HG02763 (cell line): Measurements from ENCODE around the gene BTBD3.

Source experiments
- ATAC-seq: cut with Tn5 transposase; IDR thresholded peaks from one replicate; pipeline ENCODE4 v1.9.1; 2021; ENCODE audit warnings: mild to moderate bottlenecking, moderate library complexity; ENCODE audit not compliant: unreplicated experiment

The BTBD3 gene

DNA sequence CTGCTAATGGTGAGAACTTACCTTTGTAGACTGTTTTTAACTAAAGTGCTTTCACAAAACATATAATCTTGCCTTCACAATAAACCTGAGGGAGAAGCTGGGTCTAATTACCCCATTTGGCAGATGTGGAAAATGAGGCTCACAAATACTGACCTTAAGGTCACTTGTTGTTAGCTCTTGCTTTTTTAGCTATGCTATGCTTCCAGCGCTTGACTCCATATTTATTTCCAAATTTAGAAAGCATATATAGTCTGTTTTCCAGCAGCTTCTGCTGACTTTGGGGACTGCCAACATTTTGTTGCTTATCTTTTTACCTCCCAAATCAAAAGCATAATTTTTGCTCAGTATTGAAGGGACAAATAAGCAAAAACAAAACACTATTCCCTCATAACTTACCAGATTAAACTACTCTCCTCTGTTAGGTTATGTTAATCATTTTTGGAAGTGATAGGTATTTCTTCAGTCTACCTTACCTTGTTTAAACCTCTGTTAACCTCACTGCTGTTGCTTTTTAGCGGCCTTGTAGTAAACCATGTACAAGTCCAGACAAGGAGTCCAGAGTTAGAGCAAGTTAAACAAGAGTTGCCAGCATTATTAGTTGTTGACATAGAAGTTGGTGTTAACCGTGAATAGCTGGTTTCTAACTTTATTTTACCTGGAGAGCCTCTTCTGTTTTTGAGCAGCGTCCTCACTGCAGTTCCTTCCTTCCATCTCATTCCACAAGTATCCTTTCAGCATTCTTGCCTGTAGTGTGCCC, 4.9 kb upstream of the BTBD3 start:
- ATAC-seq: no peak

DNA sequence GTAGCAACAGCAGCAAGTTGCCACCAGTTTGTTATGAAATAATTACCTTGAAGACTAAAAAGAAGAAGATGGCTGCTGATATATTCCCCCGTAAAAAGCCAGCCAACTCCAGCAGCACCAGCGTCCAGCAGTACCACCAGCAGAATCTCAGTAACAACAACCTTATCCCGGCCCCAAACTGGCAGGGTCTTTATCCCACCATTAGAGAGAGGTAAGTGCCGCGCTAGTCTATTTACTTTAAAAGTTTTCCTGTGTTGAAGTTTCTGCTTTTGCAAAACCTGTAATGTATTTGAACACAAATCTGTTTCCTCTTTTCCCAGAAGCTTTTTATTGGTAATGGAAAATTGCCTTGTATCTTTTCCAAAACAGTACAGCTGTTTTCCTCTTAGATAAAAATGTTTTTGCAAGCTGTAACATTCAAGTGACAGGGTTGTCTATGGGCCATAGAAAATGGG, 725 bp downstream of the BTBD3 start:
- no peak for ATAC-seq

DNA sequence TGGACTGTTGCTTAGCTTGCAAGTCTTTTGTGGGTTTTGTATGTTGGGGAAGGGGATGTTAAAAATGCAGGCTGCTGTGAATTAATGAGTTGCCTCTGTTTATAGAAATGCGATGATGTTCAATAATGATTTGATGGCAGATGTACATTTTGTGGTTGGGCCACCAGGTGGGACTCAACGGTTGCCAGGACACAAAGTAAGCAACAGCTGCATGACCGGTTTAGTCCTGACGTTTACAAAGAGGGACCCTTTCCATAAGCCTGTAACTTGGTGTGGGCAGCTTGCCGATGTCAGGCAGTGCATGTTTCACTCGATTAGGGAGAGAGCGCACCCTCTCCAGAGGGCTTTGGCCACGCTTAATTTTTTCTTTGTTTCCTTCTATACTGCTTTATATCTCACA, 1.3 kb downstream of the BTBD3 start:
- ATAC-seq: no peak

DNA sequence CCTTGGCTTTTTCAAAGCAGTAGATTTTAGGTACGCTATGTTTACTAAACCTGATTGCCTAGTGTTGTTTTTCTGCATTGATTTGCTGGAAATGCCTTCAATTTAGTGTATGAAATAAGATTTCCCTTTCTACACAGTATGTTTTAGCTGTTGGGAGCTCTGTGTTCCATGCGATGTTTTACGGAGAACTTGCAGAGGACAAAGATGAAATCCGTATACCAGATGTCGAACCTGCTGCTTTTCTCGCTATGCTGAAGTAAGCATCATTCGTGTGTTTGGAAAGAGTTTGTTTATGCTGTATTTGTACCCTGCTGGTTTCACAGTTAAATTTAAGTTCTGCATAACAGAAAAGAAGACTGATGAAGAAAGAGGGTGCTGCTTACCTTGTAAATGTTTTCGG, 1.9 kb downstream of the BTBD3 start:
- ATAC-seq: no peak

DNA sequence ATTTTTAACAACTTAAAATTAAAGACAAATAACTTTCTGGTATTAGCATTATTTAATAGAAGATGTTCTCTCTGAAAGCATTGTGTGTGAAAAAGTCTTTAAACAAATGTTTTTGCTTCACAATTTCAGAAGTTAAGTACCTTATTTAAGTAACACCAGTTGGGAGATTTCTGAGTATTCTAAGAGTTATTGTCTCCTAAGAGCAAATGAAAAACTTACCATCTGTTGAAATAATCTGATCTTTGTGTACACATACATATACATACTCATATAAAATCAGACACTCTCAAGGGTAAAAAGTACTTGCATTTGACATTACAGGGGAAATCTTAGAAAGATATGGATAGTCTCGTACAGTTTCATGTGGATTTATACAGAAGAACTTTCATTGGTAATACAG, 2.4 kb downstream of the BTBD3 start:
- no peak for ATAC-seq

DNA sequence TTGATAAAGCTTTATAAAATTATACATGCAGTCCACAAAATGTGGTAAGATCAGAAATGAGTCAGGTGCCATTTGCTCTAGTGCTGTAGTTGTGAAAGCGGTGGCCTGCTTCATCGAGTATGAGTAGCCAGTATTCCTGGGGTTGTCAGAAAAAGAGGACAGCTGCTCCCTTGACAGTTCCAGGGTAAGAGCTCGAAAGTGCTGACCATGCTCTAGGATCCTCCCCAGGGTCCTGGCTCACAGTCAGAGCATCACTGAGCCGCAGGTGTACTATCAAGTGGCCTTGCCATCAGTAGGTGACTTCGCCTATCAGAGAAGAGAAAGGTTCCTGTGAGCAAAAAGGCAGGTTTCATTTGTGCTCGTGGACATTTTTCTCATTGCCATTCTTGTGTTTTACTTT, 3.6 kb downstream of the BTBD3 start:
- ATAC-seq: no peak

DNA sequence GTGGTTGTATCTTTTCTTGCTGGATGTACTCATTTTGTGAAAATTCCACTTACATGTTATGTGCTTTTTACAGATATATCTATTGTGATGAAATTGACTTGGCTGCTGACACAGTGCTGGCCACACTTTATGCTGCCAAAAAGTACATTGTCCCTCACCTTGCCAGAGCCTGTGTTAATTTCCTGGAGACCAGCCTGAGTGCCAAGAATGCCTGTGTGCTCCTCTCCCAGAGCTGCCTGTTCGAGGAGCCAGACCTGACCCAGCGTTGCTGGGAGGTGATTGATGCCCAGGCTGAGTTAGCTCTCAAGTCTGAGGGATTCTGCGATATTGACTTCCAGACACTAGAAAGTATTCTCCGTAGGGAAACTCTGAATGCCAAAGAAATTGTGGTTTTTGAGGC, 4.9 kb downstream of the BTBD3 start:
- no peak for ATAC-seq

DNA sequence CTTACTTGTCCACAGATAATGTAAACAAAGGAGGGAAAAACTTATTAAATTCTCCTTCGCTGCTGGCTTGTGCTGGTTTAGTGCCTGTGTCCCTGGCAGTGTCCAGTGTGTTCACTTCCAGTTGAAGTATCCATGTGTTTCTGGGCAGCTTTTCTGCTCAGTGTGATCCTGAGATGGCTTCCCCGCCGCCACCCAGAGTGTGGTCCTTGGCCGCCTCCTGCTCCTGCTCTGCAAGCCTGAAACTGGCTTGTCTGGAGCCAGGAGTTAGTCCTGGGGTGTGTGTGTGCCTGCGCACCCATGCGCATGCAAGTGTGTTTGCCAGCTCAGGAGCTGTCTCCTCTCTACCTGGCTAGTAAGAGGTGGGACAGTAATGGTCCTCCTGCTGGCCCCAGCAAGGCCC, 7.2 kb downstream of the BTBD3 start:
- ATAC-seq: no peak

DNA sequence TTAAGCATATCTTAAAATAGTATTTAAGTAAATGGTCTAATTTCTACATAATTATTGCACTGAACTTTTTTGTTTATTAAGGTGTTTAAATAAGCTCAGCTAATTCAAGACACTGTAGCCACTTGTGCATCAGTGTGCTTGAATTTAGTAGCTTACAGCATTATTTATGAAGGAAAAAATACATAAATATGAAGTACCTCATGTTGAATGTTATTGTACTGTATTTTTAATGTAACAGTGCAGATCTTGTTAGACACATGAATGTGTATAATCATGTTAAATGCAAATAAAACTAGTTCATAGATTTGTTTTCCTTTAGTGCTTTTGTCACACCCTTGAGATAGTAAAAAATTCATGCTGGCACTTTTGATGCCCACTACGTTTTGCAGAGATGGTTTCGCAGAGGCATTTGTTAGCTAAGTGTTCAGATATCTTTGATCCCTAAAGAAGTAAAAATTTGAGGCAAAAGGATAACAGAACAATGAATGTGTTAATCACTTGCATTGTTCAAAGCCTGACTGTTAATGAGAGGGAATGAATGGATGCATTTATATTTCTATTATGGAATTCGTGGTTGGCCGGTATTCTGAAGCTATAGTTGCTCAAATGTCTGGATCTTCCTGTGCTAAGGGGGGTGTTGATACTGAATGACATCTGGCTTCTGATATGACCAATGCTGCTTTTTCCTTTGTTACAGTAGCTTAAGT, 8.8 kb downstream of the BTBD3 start:
- ATAC-seq: no peak

DNA sequence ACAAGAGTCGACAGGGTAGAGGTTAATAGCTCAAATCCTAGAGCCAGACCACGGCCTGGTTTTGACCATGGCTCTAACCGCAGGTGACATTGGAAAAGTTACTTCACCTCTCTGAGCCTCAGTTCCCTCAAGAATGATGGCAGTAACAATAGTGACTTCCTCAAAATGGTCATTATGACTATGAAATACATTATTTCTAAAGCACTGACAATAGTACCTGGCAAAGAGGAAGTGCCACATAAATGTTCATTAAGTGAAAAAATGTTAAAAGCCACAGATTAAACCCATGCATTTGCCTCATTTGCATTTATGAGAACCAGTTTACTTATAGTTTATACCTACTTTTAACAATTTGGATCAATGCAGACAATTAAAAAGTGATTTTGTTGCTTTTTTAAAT, 12.3 kb downstream of the BTBD3 start:
- no peak for ATAC-seq

DNA sequence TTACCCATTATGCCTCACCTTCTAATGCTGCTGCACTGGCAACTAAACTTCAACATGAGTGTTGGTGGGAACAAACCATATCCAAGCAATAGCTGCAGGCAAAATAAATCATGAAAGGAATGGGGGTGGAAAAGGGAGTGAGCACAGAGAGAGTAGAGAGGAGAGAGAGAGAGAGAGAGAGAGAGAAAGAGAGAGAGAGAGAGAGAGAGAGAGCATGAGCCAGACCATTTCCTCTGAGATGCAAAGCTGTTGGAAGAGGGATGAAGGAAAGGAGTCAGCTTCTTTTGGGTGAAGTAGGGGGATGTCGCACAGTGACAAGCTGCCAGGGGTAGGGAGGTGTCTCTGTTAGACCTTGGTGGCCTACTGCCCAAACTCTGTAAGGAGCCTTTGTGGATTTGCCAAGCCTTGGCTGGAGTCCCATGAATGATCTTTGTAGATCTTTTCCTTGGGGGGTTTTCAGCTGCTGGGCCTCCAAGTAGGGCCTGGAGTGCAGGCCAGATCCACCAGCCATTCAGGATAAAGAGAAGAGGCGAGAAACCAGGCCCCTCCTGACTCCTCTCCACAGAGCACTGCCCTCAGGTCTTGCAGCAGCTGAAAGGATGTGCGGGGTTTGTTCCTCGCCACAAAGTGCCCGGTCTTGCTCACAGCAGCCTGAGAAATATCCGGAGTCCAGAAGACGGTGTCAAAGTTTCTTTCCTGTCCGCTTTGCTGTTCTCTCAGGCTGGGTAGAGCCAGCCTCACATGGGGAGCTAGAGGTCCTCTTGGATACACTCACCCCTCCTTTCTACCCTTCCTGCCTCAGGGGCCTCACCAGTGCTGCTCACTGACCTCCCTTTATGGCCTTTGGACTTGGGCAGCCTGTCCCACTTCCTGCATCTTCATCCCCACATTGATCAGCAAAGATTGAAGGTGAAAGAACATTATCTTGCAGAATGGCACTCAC, 17.8 kb downstream of the BTBD3 start:
- no peak for ATAC-seq

DNA sequence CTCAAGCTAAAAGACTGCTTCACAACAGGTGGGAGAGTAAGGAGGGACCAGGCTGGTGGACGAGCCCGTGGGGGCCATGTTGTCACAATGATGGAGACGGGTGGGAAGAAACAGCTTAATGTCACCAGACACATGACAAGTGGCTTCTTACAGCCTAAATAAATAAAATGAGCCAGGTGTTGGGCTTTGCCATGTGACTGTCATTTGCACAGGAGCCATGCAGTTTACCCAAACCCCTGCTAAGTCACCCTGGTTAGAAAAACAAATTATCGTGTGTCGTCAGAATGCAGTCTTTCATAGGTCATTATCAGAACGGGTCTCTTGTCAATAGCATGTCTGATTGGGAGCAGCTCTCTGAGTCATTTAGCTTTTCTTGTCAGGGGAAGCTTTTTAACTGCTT, 18.5 kb downstream of the BTBD3 start:
- no peak for ATAC-seq

DNA sequence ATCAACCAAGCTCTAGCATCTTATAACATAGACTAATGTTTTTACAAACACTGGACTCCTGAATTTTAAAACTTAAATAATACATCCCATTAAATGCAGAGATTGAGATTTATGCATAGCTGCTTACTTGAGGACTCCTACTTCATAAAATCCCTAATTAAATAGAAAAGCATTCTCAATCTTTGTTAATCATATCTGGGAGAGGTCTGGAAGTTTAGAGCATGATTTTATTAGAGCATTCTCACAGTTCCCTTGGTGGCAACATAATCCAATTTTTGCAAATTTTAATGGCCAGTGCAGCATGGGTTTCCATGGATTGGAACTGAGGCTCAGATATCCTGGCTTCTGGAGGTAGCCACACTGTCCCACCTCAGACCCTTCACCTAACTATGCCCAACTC, 19.5 kb downstream of the BTBD3 start:
- ATAC-seq: no peak

DNA sequence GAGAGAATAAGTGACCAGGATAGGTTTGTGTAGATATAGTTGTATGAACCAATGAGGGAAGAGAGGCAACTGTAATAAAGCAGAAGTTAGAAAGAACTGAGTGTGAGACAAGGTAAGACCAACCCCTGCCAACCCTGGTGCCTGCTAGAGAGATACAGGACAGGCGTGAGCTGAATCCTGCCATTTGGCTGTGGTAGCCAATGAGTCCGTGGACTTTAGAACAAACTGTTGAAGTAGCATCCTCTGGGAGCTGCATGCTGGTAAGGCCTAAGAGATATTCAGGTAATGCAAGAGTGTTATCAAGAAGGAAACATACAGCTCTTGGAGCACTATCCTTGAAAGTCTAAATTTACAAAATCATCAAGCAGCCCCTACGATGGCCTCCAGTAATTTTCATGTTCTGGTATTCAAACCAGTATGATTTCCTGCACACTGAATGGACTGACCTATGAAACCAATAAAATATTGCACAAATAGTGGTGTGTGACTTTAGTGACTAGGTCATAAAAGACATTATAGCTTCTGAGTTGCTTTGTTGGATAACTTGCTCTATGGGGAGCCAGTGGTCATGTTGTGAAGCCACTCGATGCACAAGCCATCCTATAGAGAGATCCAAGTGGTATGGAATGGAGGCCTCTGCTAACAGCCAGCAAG, 24.0 kb downstream of the BTBD3 start:
- no peak for ATAC-seq

DNA sequence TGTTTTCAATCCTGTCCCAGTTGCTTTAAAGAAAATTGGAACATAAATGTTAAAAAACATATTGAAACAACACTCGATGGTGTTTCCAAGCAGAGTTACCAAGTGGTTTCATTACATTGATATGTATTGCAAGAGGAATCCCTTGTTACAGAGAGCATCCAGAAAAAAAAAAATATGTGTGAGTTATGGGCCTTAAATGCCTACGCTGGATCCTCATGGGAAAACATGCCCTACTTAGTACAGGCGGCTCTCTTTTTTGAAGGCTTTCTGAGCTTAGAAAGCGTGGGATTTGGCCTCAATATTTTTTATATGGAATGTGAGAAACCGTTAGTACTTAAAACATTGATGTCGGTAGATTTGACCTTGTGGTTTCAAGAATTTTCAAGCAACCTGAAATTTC, 26.1 kb downstream of the BTBD3 start:
- no peak for ATAC-seq

DNA sequence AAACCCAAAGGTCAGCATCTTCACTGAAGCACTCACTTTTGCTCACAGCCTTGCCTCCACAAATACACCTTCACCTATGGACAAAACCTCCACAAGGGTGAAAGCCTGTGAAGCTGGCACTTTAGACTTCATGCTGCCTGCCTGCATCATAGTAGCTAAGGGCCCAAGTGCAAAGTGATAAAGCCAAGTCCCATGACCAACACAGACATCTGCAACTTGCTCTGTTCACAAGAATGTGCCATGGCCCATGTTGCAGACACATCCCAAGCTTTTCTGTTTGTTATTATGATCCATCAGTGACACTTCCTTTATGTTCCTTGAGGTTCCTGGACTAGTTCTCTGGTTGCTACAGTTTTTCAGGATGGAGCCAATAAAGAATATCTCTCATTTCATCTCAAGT, 31.1 kb downstream of the BTBD3 start:
- ATAC-seq: no peak

DNA sequence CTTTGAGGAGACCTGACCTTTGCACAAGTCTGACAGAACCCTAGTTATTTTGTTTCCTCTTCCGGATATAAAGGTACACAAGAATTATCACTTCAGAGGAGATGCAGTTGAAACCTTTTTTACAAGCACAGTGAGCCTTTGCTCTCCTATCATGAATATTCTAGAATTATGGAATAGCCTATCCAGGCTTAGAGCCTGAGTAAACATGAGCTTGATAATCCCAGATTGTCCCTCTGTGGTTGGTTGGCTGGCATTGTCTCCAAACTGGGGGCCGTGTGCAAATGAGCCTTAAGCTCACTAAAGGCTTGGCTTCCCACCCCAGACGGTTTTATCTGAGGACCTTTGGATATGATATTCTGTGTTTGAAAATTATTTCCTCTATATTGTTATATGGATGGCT, 32.0 kb downstream of the BTBD3 start:
- ATAC-seq: no peak

DNA sequence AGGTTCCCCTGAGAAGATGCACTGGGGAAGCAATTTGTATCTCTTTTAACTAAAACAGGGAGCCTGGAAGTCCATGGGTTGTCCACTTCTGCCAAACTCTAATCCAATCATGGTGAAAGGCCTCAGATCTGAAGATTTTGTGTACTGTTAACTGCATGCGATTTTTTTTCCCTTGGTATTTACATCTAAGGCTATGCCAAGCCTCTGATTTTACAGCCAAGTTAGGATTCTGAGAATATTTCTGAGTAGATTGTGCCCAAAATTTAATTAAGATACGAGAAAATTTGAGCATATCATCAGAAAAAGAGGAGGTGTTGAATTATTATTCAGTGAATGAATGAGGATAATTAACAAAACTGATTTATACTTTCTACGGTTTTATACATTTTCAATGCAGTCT, 34.0 kb downstream of the BTBD3 start:
- no peak for ATAC-seq

DNA sequence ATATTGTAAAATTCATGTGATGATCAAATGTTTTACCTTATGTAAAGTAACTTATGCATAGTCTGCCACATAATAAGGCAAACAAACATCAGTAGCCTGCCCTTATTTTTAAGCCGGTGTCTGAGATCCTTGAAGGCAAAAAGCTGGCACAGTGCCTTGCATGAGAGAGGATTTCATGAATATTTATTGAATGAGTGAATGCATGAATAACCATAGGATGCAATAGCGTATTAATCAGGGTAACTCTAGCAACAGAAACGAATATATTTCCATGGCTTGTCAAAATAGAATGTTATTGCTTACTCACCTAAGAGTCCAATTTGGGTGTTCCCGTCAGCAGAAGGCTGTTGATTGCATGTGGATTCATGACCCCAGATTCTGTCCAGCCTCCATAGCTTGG, 34.9 kb downstream of the BTBD3 start:
- ATAC-seq: no peak

DNA sequence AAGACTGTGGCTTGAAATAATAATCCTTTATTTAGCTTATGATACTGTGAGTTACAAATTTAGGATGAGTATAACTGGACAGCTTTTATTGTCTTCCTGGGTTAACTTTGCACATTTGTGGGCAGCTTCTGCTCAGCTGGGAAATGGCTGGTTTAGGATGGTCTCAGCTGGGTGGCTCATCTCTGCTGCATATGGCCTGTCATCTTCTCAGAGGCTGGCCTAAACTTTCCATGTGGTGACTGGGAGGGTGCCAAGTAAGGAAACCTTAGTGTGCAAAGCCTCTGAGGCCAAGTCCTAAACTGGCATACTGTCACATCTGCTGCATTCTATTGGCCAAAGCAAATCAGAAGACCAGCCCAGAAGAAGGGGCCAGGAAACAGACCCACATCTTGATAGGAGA, 40.2 kb downstream of the BTBD3 start:
- ATAC-seq: no peak

DNA sequence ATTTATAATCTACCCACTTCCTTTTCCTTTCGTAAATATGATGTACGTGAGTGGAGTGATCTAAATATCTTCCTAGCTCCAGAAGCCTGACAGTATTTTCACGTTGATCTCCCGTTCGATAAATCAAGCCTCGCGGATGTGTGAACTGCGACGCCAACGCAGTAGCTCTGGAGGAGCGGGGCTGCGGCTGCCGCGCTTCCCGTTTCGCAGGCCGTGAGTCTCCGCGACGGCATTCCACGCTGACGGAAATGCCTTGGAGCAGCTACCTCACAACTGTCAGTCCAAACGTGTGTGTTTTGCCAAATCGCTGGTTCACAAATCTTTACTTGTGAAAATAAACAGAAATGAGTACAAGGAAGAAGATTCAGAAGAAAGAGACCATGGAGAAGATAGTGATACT, 41.2 kb downstream of the BTBD3 start:
- no peak for ATAC-seq
